T47D (cell line): ENCODE measurements around the gene KLHDC9.
"Not testable (repeated sequence)": the region's sequence is repeated elsewhere in the genome, so short reads cannot be mapped to it uniquely, and the experiment has no call there.

Experiments
- DNase-seq, 2 experiments: peaks; one replicate each; pipeline versions ENCODE4 v3.0.0 to v3.0.0-alpha.2; 2011 to 2012; ENCODE audit warnings: low read depth in 1 of 2, low spot score in 1 of 2
- JUND ChIP-seq: IDR thresholded peaks from 2 replicates; pipeline ENCODE4 v1.6.1; 2012; ENCODE audit warnings: low read depth
- in situ Hi-C: cut with HindIII; loops from 2 replicates; pipeline ENCODE4 v1.10.0; 2016; ENCODE audit warnings: low sequenced_read_pairs, low pct_unique_long_range_greater_than_20kb

The KLHDC9 gene

DNA sequence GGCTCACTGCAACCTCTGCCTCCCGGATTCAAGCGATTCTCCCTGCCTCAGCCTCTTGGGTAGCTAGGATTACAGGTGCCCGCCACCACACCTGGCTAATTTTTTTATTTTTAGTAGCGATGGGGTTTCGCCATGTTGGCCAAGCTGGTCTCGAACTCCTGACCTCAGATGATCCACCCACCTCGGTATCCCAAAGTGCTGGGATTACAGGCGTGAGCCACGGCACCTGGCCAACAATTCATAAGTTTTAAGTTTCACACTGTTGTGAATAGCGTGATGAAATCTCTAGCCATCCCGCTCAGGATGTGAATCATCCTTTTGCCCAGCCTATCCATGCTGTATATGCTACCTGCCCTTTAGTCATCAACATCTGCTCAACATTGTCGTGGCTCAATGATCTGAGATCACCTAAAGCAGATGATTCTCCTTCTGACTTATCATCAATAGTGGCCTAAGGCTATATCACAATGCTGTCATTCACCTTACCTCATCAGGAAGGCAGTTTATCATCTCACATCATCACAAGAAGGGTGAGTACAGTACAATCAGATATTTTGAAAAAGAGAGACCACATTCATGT, 17.1 kb downstream of the KLHDC9 start:
- no peak for DNase-seq
- in situ Hi-C loops: no loop called here
- no peak for TF ChIP-seq JUND

- in situ Hi-C loops: not testable (repeated sequence)
Observed at GRCh38 chr1:161115961-161116360, 17.8 kb downstream of the KLHDC9 start.

GRCh38 chr1:161117759-161118581, 19.8 kb downstream of the KLHDC9 start, which contains the start of the genes NIT1 and PFDN2:
Gene NIT1, plus strand, starts transcription at chr1:161118105. Its CDS starts 72 bp downstream, at chr1:161118177.
Gene PFDN2, minus strand, starts transcription at chr1:161118037. Its CDS starts 11 bp downstream, at chr1:161118026.
- in situ Hi-C loops: no loop called here
- TF ChIP-seq JUND: no peak
- DNase-seq: peak; percentile 83 to 88

More at GRCh38 chr1:161115961-161116360, 17.8 kb downstream of the KLHDC9 start:
- not testable (repeated sequence) for DNase-seq

DNA sequence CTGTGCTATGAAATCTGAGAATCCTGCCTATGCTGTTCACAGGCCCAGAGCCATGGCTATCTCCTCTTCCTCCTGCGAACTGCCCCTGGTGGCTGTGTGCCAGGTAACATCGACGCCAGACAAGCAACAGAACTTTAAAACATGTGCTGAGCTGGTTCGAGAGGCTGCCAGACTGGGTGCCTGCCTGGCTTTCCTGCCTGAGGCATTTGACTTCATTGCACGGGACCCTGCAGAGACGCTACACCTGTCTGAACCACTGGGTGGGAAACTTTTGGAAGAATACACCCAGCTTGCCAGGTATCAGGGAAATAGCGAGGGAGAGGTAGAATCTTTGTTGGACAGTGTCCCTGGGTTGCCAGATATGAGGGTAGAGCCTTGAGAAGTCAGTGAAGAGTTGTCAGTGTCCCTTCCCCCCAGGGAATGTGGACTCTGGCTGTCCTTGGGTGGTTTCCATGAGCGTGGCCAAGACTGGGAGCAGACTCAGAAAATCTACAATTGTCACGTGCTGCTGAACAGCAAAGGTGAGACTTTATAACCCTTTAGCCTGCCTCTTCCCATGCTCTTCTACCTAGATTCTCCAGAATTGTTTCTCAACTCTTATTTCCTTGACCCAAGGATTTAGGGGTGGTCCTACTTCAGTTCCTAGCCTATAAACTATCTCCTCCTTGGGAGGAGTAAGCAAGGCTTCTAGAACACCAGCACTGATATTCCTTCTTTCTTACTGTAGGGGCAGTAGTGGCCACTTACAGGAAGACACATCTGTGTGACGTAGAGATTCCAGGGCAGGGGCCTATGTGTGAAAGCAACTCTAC, 21.1 kb downstream of the KLHDC9 start:
- peak; percentile 67 to 81 for DNase-seq
- in situ Hi-C loops: no loop called here

DNA sequence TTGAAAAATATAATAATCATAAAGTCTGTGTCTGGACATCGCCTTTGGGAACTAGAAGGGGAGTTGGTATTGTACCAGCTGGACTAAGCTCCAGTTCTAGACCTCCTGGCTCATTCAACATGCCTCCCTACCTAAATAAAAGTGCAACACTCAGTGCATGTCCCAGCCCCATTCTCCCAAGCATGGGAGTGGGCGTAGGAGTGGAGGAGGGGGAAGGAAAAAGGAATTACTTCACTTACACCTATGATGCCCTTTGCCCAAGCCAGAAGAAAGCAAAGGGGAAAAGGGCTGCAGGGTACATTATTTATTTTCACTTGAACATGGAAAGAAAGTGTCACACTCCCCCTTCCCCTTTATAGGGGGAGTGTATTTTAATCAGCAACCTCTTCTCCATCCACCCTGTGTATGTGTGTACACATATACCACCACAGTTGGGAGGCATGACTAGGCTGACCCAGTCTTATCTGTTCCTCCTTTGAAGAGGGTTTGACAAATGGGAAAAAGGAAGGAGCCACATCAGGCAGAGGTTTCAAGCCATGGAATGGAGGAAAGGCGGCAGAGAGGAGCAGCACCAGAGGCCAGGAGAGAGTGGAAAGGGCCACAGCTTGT, 23.0 kb downstream of the KLHDC9 start:
- in situ Hi-C loops: no loop called here
- DNase-seq: no peak
- TF ChIP-seq JUND: no peak

More for the DNA sequence above, 21.1 kb downstream of the KLHDC9 start:
- no peak for TF ChIP-seq JUND

GRCh38 chr1:161121834-161122233, 23.7 kb downstream of the KLHDC9 start:
- no peak for TF ChIP-seq JUND
- in situ Hi-C loops: no loop called here
- no peak for DNase-seq

DNA sequence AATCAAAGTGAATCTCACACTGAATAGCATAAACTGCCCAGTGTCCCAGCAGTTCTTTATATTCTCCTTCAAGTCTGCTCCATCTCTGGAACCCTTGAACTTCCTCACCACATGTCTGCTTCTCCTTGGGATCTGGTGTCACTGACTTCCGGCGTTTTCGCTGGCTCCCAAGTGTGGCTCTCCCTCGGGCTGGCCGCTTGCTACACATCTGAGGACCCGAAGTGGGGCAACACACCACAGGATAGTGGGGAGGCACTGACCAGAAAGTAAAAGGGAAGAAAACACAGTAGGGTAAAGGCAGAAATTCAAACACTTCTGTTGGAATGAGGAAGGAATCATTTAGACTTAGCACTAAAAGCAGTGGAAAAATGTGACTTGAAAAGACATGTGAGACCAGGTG, 24.8 kb downstream of the KLHDC9 start:
- no peak for DNase-seq
- in situ Hi-C loops: no loop called here
- no peak for TF ChIP-seq JUND

- DNase-seq: no peak
- TF ChIP-seq JUND: no peak
- in situ Hi-C loops: no loop called here
Observed at GRCh38 chr1:161127649-161128048, 29.5 kb downstream of the KLHDC9 start.

GRCh38 chr1:161128591-161129420, 30.6 kb downstream of the KLHDC9 start:
- in situ Hi-C loops: no loop called here
- DNase-seq: no peak

GRCh38 chr1:161130266-161130665, 32.1 kb downstream of the KLHDC9 start:
- in situ Hi-C loops: no loop called here
- no peak for TF ChIP-seq JUND

More at GRCh38 chr1:161128591-161129420, 30.6 kb downstream of the KLHDC9 start:
- TF ChIP-seq JUND: no peak

GRCh38 chr1:161131523-161132409, 33.6 kb downstream of the KLHDC9 start:
- in situ Hi-C loops: no loop called here
- DNase-seq: peak in 1 of 2 experiments; percentile 30

More at GRCh38 chr1:161130266-161130665, 32.1 kb downstream of the KLHDC9 start:
- no peak for DNase-seq

More at GRCh38 chr1:161131523-161132409, 33.6 kb downstream of the KLHDC9 start:
- TF ChIP-seq JUND: no peak
